HPDE6-E6E7 (cell line): ENCODE results near the gene HYAL2.
"Not testable (repeated sequence)": the region's sequence is repeated elsewhere in the genome, so short reads cannot be mapped to it uniquely, and the experiment has no call there.

Experiments
- DNase-seq: peaks from one replicate; pipeline ENCODE4 v3.0.0; 2011; ENCODE audit warnings: missing footprints; ENCODE audit errors: extremely low spot score

Gene HYAL2

DNA sequence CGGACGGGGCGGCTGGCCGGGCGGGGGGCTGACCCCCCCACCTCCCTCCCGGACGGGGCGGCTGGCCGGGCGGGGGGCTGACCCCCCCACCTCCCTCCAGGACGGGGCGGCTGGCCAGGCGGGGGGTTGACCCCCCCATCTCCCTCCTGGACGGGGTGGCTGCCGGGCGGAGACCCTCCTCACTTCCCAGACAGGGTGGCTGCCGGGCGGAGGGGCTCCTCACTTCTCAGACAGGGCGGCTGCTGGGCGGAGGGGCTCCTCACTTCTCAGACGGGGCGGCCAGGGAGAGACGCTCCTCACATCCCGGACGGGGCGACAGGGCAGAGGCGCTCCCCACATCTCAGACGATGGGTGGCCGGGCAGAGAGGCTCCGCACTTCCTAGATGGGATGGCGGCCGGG lies 10.5 kb downstream of the HYAL2 start:
- not testable (repeated sequence) for DNase-seq

DNA sequence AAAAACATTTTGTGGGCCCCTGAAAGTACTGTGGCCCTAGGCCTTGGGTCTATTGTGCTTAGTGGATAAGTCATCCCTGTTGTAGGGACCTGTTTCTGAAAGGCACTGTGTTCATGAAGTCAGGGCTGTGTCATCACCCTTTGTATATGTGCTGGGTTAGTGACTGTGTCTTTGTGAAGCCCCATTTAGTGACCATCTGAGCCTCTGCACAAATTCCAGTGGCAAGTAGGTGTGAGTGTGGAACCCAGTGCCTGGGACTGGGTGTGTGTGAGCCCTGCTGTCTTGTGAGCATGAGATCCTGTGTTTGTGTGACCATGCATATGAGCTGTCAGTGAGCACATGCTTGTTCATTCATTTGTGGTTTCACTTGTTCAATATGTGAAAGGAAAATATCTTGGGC lies 17.9 kb downstream of the HYAL2 start:
- DNase-seq = no peak

DNA sequence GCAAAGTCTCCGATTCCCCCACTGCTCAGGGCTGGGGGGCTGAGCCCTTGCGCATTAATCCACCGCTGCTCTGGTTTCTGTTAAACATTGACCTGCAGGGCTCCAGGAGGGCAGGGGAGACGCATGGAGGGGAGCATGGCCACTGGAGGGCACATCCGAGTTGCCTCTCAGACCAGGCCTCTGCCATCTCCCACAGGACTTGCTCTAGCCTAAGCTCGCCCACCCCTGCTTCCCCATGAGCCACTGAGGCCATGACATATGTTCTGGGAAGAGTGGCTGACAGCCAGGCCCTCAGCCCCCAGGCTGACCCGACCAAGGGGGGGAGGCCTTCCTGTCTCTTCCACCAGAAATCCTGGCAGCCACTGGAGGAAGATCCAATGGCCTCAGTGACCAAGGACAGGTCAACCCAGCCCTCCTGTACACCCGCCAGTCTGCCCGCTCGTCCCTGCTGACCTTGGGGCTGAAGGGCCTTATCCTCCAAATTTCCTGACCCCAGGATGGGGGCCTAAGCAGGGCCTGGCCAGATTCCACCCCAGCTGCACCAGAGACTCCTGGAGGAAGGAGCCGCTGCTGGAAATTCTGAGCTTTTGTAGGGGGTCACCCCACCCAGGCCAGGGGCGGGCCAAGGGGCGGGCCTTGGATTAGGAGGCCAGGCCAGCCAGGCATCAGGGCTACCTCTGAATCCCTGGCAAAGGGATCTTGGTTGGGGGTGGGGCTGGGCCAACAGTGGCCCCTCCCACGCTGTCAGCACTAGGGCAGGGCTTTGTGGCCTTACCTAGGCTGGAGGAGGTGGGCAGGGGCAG lies 19.3 kb downstream of the HYAL2 start, which contains the start of gene HYAL1:
Gene HYAL1 (minus strand): TSS at position 562 of the 803 bp plus-strand sequence. CDS start 618 bp downstream, outside the sequence.
- DNase-seq = no peak

GRCh38 chr3:50302095-50303012 lies 20.2 kb downstream of the HYAL2 start:
- DNase-seq = no peak

DNA sequence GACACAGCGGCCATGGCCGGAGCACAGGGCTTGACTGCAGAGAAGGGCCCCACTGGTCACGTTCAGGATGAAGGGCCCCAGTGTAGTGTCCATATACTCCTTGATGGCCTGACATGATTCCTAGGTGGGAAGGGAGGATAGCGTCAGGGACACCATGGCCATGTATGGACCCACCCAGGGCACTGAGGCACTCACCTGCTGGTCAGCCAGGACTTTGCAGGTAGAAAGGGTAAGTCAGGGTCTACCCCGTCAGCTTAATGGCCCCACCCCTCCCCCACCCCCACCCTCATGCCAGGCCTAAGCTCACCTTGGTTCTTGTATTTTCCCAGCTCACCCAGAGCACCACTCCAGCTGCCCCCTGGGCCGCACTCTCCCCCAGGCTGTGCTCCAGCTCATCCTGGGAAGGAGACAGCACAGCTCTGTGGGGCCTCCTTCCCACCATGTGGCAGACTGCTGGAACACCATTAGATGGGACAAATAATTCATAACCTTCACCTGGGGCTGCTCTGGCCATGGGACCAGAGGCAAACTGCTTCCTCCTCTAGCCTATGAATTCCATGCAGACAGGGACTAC lies 21.8 kb downstream of the HYAL2 start:
- no peak for DNase-seq

- no peak for DNase-seq
Measured at GRCh38 chr3:50299929-50300680, 22.4 kb downstream of the HYAL2 start.

DNA sequence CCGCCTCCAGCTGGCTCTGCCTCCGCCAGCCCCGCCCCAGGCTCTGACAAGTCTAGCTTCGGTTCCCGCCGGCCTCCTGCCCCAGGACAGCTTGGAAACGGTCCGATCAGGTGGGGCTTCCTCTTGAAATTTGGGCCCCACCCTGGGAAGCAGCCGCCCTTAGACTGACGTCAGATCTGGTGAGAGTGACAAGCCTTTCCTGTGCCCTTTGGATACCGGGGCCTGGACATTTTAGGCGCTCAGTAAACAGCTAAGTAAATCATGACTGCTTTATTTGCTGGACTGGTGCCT lies 23.0 kb downstream of the HYAL2 start:
- peak; percentile 60 for DNase-seq

DNA sequence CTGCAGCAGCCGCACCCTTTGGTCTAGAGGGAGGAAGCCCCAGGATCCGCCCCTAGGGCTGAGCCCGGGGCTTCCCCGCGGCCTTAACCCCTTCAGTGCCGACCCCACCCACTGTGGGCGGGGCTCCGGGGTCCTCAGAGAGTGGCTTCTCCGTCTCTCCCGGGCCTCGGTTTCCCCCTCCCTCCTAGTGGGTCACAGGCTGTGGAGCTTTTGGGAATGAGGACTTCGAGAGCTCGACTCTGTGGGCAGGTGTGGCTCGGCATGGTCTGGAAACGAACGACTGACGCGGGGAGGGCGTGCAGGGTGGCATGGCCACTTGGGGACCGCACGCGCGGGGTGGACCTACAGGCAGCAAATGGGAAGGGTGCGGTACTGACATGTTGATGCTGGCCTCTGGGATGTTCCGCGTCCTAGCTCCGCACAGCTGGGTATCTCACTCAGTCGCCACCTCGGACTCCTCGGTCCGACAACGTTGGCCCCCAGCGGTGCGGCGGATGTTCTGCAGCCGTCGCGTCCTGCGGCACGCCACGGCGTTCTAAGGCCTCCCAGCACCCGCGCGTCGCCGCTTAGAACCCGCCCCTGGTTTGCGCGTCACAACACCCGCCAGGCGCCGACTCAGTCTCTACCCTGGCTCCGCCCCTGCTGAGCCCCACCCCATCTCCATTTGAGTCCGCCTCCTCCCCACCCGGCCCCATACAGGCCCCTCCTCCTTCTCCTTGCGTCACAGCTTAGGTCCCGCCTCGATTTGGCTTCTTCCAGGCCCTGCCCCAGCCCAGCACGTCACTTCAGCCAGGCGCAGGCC lies 23.5 kb downstream of the HYAL2 start, which contains the start of the genes HYAL3 and NAA80:
Gene HYAL3 (minus strand): TSS at position 570 of the 802 bp plus-strand sequence. CDS start 3,803 bp downstream, outside the sequence.
Gene NAA80 (minus strand): TSS at position 570 of the 802 bp plus-strand sequence. CDS start 1,942 bp downstream, outside the sequence.
- DNase-seq = peak; percentile 71

DNA sequence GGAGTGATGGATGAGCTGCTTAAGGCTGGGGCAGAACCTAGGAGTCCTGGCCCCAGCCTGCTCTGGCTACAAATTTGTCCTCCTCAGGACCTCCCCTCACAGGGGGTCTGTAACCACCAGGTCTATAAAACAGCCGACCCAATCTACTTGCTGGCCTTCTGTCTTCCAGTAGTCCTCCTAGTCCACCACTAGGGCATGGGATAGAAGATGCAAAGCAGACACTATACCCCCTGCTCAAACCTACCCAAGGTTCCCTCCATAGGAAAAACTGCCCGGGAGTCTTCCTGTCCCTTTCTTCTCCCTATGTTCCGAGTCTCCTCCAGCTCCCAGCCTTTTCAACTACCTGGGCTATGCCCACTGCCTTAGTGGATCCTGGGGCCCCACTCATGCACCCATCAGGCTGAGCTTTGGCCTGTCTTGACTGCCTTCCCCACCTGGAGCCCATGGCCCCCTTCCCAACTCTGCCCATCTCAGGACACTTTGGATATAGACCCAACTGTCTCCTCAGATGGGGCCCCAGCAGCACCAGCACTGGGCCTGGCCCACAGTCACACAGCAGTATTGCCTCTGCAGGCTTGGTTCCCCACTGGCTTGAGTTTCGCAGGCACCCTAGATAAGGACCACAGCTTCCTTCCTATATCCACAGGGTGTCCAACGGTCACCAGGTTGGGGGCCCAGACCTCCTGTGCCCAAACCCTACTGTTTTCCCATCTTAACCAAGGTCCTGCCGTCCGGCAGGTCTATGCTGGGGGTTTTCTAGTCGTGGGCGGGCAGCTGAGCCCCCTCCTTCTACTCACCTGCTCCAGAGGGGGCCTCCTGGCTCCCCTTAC lies 24.4 kb downstream of the HYAL2 start:
- no peak for DNase-seq

- no peak for DNase-seq
Measured at GRCh38 chr3:50297384-50297775, 25.2 kb downstream of the HYAL2 start.

DNA sequence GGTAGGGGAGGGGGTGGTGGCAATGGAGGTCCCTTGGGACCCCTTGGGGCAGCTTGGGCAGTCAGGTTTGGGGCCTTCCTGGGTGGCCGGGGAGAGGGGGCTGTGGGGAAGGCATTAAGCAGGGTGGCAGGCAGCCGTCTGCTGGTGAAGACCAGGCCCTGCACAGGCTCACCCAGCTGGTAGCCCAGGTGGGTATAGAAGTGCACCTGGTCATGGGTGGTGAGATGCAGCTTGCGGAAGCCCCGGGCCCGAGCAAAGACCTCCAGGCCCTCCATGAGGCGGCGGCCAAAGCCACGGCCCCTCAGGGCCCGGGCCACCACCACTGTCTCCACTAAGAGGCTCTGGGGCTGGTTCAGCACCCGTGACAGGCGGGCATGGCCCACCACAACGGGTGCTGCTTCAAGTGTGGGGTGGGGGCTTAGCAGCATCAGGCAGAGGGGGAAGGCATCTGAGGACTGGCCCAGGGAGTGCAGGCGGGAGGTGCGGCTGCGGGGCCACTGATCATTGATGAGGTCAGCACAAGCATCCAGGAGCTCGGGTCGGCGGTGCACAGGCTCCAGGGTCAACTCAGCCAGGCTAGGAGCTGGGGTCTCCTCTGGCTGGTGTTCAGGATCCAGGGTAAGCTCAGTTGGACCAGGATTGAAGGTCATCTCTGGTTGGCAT lies 25.7 kb downstream of the HYAL2 start:
- no peak for DNase-seq

- DNase-seq = no peak
Measured at GRCh38 chr3:50295553-50296431, 26.8 kb downstream of the HYAL2 start.

DNA sequence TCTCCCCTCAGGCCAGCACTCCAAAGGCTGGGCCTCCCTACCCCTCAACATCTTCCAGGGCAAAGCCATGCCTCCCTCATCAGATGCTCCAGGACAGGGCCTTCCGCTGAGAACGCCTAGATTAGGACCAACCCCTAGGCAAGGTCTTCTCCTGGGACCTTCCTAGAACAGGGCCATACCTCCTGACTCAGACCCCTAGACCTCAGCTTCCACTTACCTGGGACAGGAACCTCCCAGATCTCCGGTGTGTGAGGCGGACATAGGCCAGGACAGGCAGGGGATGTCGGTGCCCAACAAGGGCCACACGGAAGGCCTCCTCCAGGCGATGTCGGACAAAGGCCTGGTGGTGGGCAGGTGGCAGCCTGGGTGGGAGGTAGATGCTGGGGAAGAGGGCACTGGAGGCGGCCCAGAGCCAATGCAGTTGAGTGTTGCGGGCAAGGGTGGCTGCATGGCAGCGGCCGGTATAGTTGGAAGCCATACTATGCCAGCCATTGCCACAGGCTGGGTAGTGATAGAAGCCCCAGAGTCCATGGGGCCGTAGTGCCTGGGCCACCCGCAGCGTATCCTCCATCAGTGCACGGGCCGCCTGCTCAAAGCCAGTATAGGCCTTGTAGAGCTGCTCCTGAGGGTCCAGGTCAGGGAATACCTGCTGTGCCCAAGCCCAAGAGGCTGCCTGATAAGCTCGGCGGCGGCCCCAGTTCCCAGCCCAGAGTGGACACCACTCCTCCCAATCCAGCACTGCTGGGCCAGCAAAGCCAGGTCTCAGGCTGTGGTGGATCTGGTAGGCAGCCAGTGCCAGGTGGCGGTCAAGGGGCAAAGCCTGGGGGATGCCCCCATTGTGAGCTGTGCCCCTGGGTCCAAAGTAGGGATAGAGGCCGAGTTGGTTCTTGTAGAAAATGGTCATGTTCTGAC lies 27.8 kb downstream of the HYAL2 start:
- no peak for DNase-seq

- DNase-seq = no peak
Measured at GRCh38 chr3:50294089-50294488, 28.5 kb downstream of the HYAL2 start.

DNA sequence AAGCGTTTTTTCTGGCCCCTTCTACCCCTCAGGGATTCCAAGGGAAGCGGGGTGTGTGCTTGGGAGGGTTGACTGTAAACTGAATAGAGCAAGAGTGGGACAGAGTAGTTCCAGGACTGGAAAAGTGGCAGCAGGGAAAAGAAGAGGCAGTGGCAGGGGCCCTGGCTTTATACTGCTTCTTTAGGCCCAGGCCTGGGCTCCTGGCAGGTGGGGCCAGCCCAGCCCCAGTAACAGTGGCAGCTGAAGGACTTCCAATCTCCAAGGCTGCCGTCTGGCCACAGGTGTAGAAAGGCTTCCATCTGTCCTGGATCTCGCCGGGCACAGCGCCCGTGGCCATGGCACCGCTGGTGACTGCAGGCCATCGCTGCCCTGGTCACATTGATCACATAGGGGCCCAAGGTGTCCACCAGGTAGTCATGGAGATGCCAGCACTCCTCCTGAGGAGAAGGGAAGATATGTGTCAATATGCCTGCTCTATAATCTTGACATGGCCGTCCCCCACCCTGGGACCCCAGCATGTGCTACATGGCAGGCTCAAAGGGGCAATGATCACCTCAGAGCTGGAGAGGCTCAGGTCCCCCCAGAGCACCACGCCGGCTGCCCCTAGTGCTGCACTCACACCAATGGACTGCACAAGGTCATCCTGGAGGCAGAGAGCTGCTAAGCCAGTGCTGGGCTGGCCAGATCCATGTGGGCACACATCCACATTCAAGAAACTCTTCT lies 29.3 kb downstream of the HYAL2 start:
- DNase-seq = no peak
